ENCODE measurements around the gene RAVER1. TPM values are rescaled to one million over a fixed set of nuclear protein-coding genes. Genes with fewer than 3 reads are reported as not detected.

The RAVER1 gene
- total and polyA plus RNA-seq, 10 of the 15 experiments (the other 5 are each of a cell fraction or from before 2014, with no cell fraction given), result 0.03 to 87.0 (median 12.1) TPM

- no peak for TF ChIP-seq ZNF592 (IDR thresholded peaks at IDR 0.05)
- TF ChIP-seq ESRRA (IDR thresholded peaks at IDR 0.05; ENCODE audit: low read length), result no peak
- peak; percentile 95 for TF ChIP-seq POLR2AphosphoS2 (IDR thresholded peaks at IDR 0.05; ENCODE audit: low read depth, low read length)
- no peak for TF ChIP-seq MYC (IDR thresholded peaks at IDR 0.05; ENCODE audit: insufficient read depth, insufficient read length, insufficient replicate concordance, low read length, severe bottlenecking)
- no peak for TF ChIP-seq SKIL (IDR thresholded peaks at IDR 0.05; ENCODE audit: low read depth, poor library complexity, severe bottlenecking)
- 0 out of 2 replicates have a peak, but pooled peaks have one; percentile 10 for TF ChIP-seq MTA3 (IDR thresholded peaks at IDR 0.05; ENCODE audit: borderline replicate concordance, low read length)
- no peak for TF ChIP-seq CEBPB (IDR thresholded peaks at IDR 0.05; ENCODE audit: borderline replicate concordance in 1 of 2, low read depth in 2 of 2, low read length in 2 of 2)
- no peak for TF ChIP-seq RBBP5 (conservative IDR thresholded peaks at IDR 0.05)
- no peak; the same call in 1 of the 2 replicates for TF ChIP-seq WRNIP1 (IDR thresholded peaks at IDR 0.05; ENCODE audit: borderline replicate concordance, low read depth, low read length)
- TF ChIP-seq TARDBP (IDR thresholded peaks at IDR 0.05; ENCODE audit: borderline replicate concordance), result 0 out of 2 replicates have a peak, but pooled peaks have one; percentile 74
- TF ChIP-seq ZNF217 (IDR thresholded peaks at IDR 0.05), result no peak; the same call in 1 of the 2 replicates
- TF ChIP-seq TBL1XR1 (IDR thresholded peaks at IDR 0.05; ENCODE audit: low read depth, low read length), result no peak; the same call in 1 of the 2 replicates
- 0 out of 2 replicates have a peak, but pooled peaks have one; percentile 53 for TF ChIP-seq SIN3A (IDR thresholded peaks at IDR 0.05; ENCODE audit: low read depth, low read length)
- 0 out of 4 replicates have a peak, but pooled peaks of 1 of the 2 experiments have one; percentile 0 for TF ChIP-seq SRF (IDR thresholded peaks at IDR 0.05; ENCODE audit: low read depth in 2 of 2, low read length in 2 of 2)
- TF ChIP-seq FOS (IDR thresholded peaks at IDR 0.05; ENCODE audit: borderline replicate concordance, extremely low read depth, insufficient read length), result no peak
- no peak for TF ChIP-seq ASH2L (IDR thresholded peaks at IDR 0.05; ENCODE audit: borderline replicate concordance, low read depth)
- 0 out of 2 replicates have a peak, but pooled peaks have one; percentile 76 for TF ChIP-seq RCOR1 (conservative IDR thresholded peaks at IDR 0.05; ENCODE audit: low read depth, low read length)
- no peak; the same call in 1 of the 2 replicates for TF ChIP-seq HDAC2 (IDR thresholded peaks at IDR 0.05)
- TF ChIP-seq NR2C2 (IDR thresholded peaks at IDR 0.05; ENCODE audit: borderline replicate concordance, control insufficient read depth, insufficient read length, low read depth), result no peak
- TF ChIP-seq IKZF2 (IDR thresholded peaks at IDR 0.05), result no peak; a peak in 2 of 4 replicates
- TF ChIP-seq NR2F1 (conservative IDR thresholded peaks at IDR 0.05), result peak; percentile 64
- TF ChIP-seq SREBF1 (IDR thresholded peaks at IDR 0.05; ENCODE audit: low read length), result no peak
- peak; percentile 72 for TF ChIP-seq SMARCA5 (IDR thresholded peaks at IDR 0.05)
- no peak for TF ChIP-seq KAT2A (conservative IDR thresholded peaks at IDR 0.05; ENCODE audit: control insufficient read depth, low read depth, low read length)
- no peak; the same call in 1 of the 2 replicates for TF ChIP-seq FOXM1 (IDR thresholded peaks at IDR 0.05; ENCODE audit: low read depth, low read length)
These were observed 62.5 kb downstream of the RAVER1 start, which contains the start of gene ICAM1 (continued) for GRCh38 chr19:10270616-10271394.

Measured in GM12878 (cell line).